Thyroid gland (tissue), 4 donors: ENCODE measurements around the gene PDZRN3. TPM values are rescaled to one million over a fixed set of nuclear protein-coding genes. Genes with fewer than 3 reads are reported as not detected.

Experiments
- DNase-seq, 2 donors: peaks; one replicate each; pipeline ENCODE4 v3.0.0-alpha.2; 2019
- H3K27ac ChIP-seq, 3 donors: fragments of 200-600 bp; sonication (generic); 1 replicate in 2 of 3; 2 replicates in 1 of 3; pipeline ENCODE4 v1.5.1; 2016 to 2019; ENCODE audit warnings: mild to moderate bottlenecking in 1 of 3, moderate library complexity in 1 of 3
- H3K27me3 ChIP-seq: fragments of 200-600 bp; sonication (generic); one replicate; pipeline ENCODE4 v1.5.1; 2019
- H3K36me3 ChIP-seq, 2 donors: fragments of 200-600 bp; sonication (generic); one replicate each; pipeline ENCODE4 v1.5.1; 2016 to 2019
- H3K4me1 ChIP-seq, 2 donors: fragments of 200-600 bp; sonication (generic); one replicate each; pipeline ENCODE4 v1.5.1; 2017 to 2019
- H3K4me3 ChIP-seq, 3 donors: fragments of 200-600 bp; sonication (generic); replicated peaks in 1 of 3; 1 replicate in 2 of 3; 2 replicates in 1 of 3; pipeline ENCODE4 v1.5.1; 2016; ENCODE audit warnings: mild to moderate bottlenecking in 1 of 3
- H3K9me3 ChIP-seq: fragments of 200-600 bp; sonication (generic); one replicate; pipeline ENCODE4 v1.5.1; 2017
- POLR2A ChIP-seq, 2 donors: fragments of 450-650 bp; IDR thresholded peaks; one replicate each; pipeline ENCODE4 v1.6.1; 2017; ENCODE audit warnings: antibody characterized with exemption in 2 of 2, mild to moderate bottlenecking in 2 of 2, moderate library complexity in 1 of 2
- WGBS, 2 donors: methylation state at CpG; one replicate each; pipeline ENCODE4 v1.1.5; 2017; 5-methylcytosine and 5-hydroxymethylcytosine counted together
- intact Hi-C: fragments of 100-400 bp; cut with DNase I; formaldehyde crosslinking; loops from one replicate; pipeline ENCODE4 v1.15.1; 2023
- small RNA-seq: library from RNA; depleted of rRNA; stranded (forward); fragments of <200 nt; gene quantifications from one replicate; pipeline ENCODE3, GENCODE V24; 2016
- total RNA-seq, 4 donors: library from RNA; depleted of rRNA; stranded (reverse); fragments of >200 nt; gene quantifications; one replicate each; pipeline ENCODE4 v1.2.3, GENCODE V29; 2016
- TF ChIP-seq, protein P1 (sequence below), 6 experiments: fragments of 200-600 bp in 3 of 6; fragments of 450-650 bp in 3 of 6; sonication (generic) in 3 of 6; IDR thresholded peaks; one replicate each; pipeline ENCODE4 v1.5.1; 2016 to 2019; ENCODE audit warnings: antibody characterized with exemption in 6 of 6, mild to moderate bottlenecking in 2 of 6, inconsistent platforms in 1 of 6, moderate library complexity in 1 of 6

The PDZRN3 gene
- total RNA-seq, 4 donors from 2014 or later: 4.4 to 8.3 (median 6.0) TPM

- H3K27me3 ChIP-seq: no peaks in the 10 kb centered on the region
- H3K36me3 ChIP-seq: no peaks in the 10 kb centered on the region
- 75 to 79% methylated on average over 6 of the region's 6 CpGs for WGBS, 2 donors
- H3K4me3 ChIP-seq: no peak overlapping the region
- H3K9me3 ChIP-seq: no peaks in the 10 kb centered on the region
- H3K27ac ChIP-seq: no peak overlapping the region
- TF ChIP-seq POLR2A (IDR thresholded peaks at IDR 0.05): no peak
- TF ChIP-seq, protein P1, sequence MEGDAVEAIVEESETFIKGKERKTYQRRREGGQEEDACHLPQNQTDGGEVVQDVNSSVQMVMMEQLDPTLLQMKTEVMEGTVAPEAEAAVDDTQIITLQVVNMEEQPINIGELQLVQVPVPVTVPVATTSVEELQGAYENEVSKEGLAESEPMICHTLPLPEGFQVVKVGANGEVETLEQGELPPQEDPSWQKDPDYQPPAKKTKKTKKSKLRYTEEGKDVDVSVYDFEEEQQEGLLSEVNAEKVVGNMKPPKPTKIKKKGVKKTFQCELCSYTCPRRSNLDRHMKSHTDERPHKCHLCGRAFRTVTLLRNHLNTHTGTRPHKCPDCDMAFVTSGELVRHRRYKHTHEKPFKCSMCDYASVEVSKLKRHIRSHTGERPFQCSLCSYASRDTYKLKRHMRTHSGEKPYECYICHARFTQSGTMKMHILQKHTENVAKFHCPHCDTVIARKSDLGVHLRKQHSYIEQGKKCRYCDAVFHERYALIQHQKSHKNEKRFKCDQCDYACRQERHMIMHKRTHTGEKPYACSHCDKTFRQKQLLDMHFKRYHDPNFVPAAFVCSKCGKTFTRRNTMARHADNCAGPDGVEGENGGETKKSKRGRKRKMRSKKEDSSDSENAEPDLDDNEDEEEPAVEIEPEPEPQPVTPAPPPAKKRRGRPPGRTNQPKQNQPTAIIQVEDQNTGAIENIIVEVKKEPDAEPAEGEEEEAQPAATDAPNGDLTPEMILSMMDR (IDR thresholded peaks at IDR 0.05): no peak
- H3K4me1 ChIP-seq: no peaks in the 10 kb centered on the region
- DNase-seq: no peak
- intact Hi-C loops: no loop called here
Measured at GRCh38 chr3:73350996-73351395, 273.7 kb downstream of the PDZRN3 start.

DNA sequence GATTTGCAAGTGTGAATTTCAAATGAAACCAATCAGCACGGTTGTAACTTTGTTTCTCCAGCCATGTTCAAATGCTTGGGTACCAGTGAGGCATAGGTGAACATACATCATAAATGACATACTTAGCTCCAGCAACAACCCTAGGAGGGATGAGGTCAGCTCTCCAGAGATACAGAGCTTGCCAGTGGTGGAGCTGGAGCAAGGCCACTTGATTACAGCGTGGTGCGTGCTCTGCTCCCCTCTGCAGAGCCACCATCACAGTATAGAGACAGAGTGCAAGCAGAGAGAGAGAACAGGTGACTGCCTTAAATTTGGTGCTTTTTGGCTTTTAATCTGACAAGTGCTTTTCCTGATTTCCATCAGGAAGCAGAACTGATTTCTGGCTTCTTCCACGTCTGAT, 275.1 kb downstream of the PDZRN3 start:
- no peaks in the 10 kb centered on the region for H3K36me3 ChIP-seq
- no peaks in the 10 kb centered on the region for H3K9me3 ChIP-seq
- no peak for DNase-seq
- 85 to 90% methylated on average over 4 of the region's 4 CpGs for WGBS, 2 donors
- no peak overlapping the region for H3K27ac ChIP-seq
- H3K27me3 ChIP-seq: no peaks in the 10 kb centered on the region
- no peaks in the 10 kb centered on the region for H3K4me1 ChIP-seq
- TF ChIP-seq POLR2A (IDR thresholded peaks at IDR 0.05): no peak
- TF ChIP-seq, protein P1 (IDR thresholded peaks at IDR 0.05): no peak
- no peak overlapping the region for H3K4me3 ChIP-seq
- intact Hi-C loops: no loop called here

GRCh38 chr3:73342077-73342476, 282.7 kb downstream of the PDZRN3 start:
- H3K27ac ChIP-seq: no peak overlapping the region
- no peaks in the 10 kb centered on the region for H3K9me3 ChIP-seq
- no peaks in the 10 kb centered on the region for H3K27me3 ChIP-seq
- H3K36me3 ChIP-seq: no peaks in the 10 kb centered on the region
- intact Hi-C loops: no loop called here
- no peak overlapping the region for H3K4me3 ChIP-seq
- WGBS, 2 donors: 91 to 96% methylated on average over 1 of the region's 1 CpG
- no peak for DNase-seq
- no peaks in the 10 kb centered on the region for H3K4me1 ChIP-seq
- TF ChIP-seq, protein P1 (IDR thresholded peaks at IDR 0.05): no peak
- TF ChIP-seq POLR2A (IDR thresholded peaks at IDR 0.05): no peak

DNA sequence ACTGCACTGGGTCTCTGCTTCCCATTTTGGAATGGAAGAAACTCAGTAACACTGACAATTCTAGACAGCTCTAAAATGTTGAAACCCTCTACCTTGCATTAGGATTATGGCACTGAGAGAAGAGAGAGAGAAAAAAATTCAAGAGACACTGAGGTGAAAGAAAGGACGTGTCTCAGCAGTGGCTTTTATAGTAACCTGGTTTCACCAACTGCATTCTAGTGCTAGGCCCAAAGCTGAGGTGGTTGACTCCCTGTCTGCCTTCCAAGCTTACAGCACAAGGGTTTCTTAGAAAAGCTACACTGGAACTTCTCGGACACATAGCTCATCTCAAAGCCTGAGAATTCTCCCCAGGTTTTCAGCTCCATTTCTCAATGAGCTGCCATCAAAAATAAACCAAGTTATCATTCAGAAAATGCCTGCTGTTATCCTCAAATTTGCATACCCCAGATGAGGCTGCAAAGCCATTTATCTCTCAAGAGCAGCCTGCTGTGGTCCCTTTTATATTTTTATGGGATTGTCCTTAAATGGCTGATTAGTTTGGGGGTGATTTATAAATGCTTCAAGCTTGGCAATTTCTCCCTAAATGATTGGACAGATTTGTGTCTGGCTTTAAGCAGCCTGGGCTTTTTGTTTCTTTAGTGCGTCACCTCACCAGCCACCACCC, 283.3 kb downstream of the PDZRN3 start:
- H3K36me3 ChIP-seq: no peaks in the 10 kb centered on the region
- 84 to 89% methylated on average over 3 of the region's 3 CpGs for WGBS, 2 donors
- H3K27ac ChIP-seq: no peak overlapping the region
- TF ChIP-seq, protein P1 (IDR thresholded peaks at IDR 0.05): no peak
- H3K27me3 ChIP-seq: no peaks in the 10 kb centered on the region
- H3K9me3 ChIP-seq: no peaks in the 10 kb centered on the region
- no peak overlapping the region for H3K4me3 ChIP-seq
- intact Hi-C loops: no loop called here
- no peak for DNase-seq
- no peaks in the 10 kb centered on the region for H3K4me1 ChIP-seq

DNA sequence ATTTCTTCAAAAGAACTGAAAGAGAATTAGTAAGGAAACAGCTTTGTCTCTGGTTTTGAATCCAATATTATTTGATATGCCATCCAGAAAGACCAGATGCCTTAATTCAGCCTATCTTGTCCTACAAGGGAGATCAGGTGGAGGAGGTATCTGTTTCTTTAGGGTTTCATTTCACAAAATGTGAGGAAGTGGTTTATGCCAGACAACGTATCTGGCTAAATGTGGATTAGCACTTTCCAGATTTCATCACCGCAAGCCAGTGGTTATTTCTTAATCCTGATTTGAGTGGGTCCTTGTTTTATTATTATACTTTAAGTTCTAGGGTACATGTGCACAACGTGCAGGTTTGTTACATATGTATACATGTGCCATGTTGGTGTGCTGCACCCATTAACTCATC, 292.2 kb downstream of the PDZRN3 start:
- Histone ChIP-seq H3K4me1 (no peaks in the 10 kb centered on the region), H3K27me3 (no peaks in the 10 kb centered on the region), H3K4me3 (no peak overlapping the region), H3K9me3 (no peaks in the 10 kb centered on the region), H3K36me3 (no peaks in the 10 kb centered on the region), H3K27ac (no peak overlapping the region)
- no peak for DNase-seq
- intact Hi-C loops: no loop called here
- TF ChIP-seq, protein P1 (IDR thresholded peaks at IDR 0.05): no peak
- TF ChIP-seq POLR2A (IDR thresholded peaks at IDR 0.05): no peak
- whole genome bisulfite sequencing, 2 donors: 87 to 94% methylated on average over 3 of the region's 3 CpGs

Small RNA genes within 50 kb of the gene (small RNA-seq; reads per million reads assigned to genes)
- not detected for gene RNU7-119P
